GM12878 (cell line): Measurements from ENCODE around the gene PIERCE2. TPM values are rescaled to one million over a fixed set of nuclear protein-coding genes. Genes with fewer than 3 reads are reported as not detected.

Source experiments
- ATAC-seq: fragments of 200-7000 bp; cut with Tn5 transposase; 3 replicates; pipeline ENCODE4 v1.9.1; 2020; ENCODE audit warnings: mild to moderate bottlenecking, moderate library complexity
- Bru-seq: library from RNA; stranded (reverse); fragments of 400-500 nt; gene quantifications from one replicate; lab custom pipeline; 2021; lab: Mats Ljungman, UMichigan
- BruChase-seq, 2 experiments: library from RNA; stranded (reverse); fragments of 400-500 nt; gene quantifications; one replicate each; lab custom pipeline; 2021; lab: Mats Ljungman, UMichigan
- BruUV-seq: library from RNA; stranded (reverse); fragments of 400-500 nt; replicated peaks from 2 replicates; lab custom pipeline; 2021; lab: Mats Ljungman, UMichigan
- CTCF ChIA-PET: fragments of 300-600 bp; sonication (Branson Sonifier 250); formaldehyde crosslinking; extraction: SDS; loops from one replicate; lab custom pipeline; 2021; ENCODE audit warnings: inconsistent platforms; lab: Yijun Ruan, JAX
- POLR2A ChIA-PET: fragments of 350-600 bp; formaldehyde crosslinking; extraction: SDS; loops from one replicate; lab custom pipeline; 2021; ENCODE audit warnings: inconsistent platforms; lab: Charles Lee
- RAD21 ChIA-PET: fragments of 300-600 bp; sonication (Branson Sonifier 250); formaldehyde crosslinking; loops from one replicate; lab custom pipeline; 2023; ENCODE audit warnings: antibody characterized with exemption; ENCODE audit not compliant: unreplicated experiment; lab: Charles Lee
- SMC1A ChIA-PET: fragments of 300-600 bp; sonication (Branson Sonifier 250); formaldehyde crosslinking; loops from one replicate; lab custom pipeline; 2023; ENCODE audit not compliant: unreplicated experiment, uncharacterized antibody; lab: Charles Lee
- DNase-seq: peaks from one replicate; pipeline ENCODE4 v3.0.0-alpha.2; 2011; ENCODE audit warnings: low read depth, low spot score
- FAIRE-seq: peaks from 3 replicates; lab custom pipeline; 2011; peaks lifted over from hg19 to GRCh38; lab: Jason Lieb, UNC
- H2AFZ ChIP-seq: 2 replicates; pipeline ENCODE4 v1.6.0; 2011; ENCODE audit warnings: low read depth, low read length, control low read depth; ENCODE audit not compliant: control insufficient read depth
- H3K27ac ChIP-seq: 2 replicates; pipeline ENCODE4 v1.5.1; 2011; ENCODE audit warnings: control low read depth; ENCODE audit not compliant: control insufficient read depth, insufficient read depth
- H3K27me3 ChIP-seq, 2 experiments: replicated peaks in 1 of 2; 2 replicates each; pipeline versions ENCODE4 v1.6.0 to v1.6.1; 2011; ENCODE audit warnings: low read length in 1 of 2; ENCODE audit not compliant: control insufficient read depth in 2 of 2, insufficient read depth in 2 of 2
- H3K36me3 ChIP-seq, 2 experiments: 2 replicates each; pipeline ENCODE4 v1.5.1; 2011; ENCODE audit warnings: low read length in 1 of 2; ENCODE audit not compliant: control insufficient read depth in 2 of 2, insufficient read depth in 2 of 2
- H3K4me1 ChIP-seq: 2 replicates; pipeline ENCODE4 v1.6.1; 2011; ENCODE audit warnings: mild to moderate bottlenecking, low read length, moderate library complexity, mixed read lengths; ENCODE audit not compliant: control insufficient read depth, insufficient read depth
- H3K4me2 ChIP-seq: 2 replicates; pipeline ENCODE4 v1.6.0; 2011; ENCODE audit warnings: control low read depth; ENCODE audit not compliant: control insufficient read depth, insufficient read depth
- H3K4me3 ChIP-seq: fragments of 200-600 bp; sonication (generic); 2 replicates; pipeline ENCODE4 v1.5.1; 2016
- H3K79me2 ChIP-seq: 2 replicates; pipeline ENCODE4 v1.6.0; 2011; ENCODE audit warnings: low read length; ENCODE audit not compliant: control insufficient read depth, insufficient read depth
- H3K9ac ChIP-seq: 2 replicates; pipeline ENCODE4 v1.8.0; 2011; ENCODE audit warnings: low read length, control low read depth, mixed read lengths; ENCODE audit not compliant: control insufficient read depth, insufficient read depth
- H3K9me3 ChIP-seq: replicated peaks from 3 replicates; pipeline ENCODE4 v1.5.1; 2011; ENCODE audit warnings: mild to moderate bottlenecking, low read length; ENCODE audit not compliant: control insufficient read depth, insufficient read depth
- H4K20me1 ChIP-seq: 2 replicates; pipeline ENCODE4 v1.6.0; 2011; ENCODE audit not compliant: control insufficient read depth, insufficient read depth
- CEBPB ChIP-seq, 2 experiments: fragments of 150-350 bp in 1 of 2; IDR thresholded peaks; 2 replicates each; pipeline ENCODE4 v1.6.1; 2012 to 2014; ENCODE audit warnings: low read depth in 2 of 2, low read length in 2 of 2, borderline replicate concordance in 1 of 2, inconsistent platforms in 1 of 2
- CHD1 ChIP-seq: IDR thresholded peaks from 2 replicates; pipeline ENCODE4 v1.6.1; 2012; ENCODE audit warnings: low read depth, low read length, improper control_type of control experiment
- ESRRA ChIP-seq: IDR thresholded peaks from 2 replicates; pipeline ENCODE4 v1.6.1; 2012; ENCODE audit warnings: mild to moderate bottlenecking, low read length, improper control_type of control experiment
- HCFC1 ChIP-seq: fragments of 150-350 bp; IDR thresholded peaks from 2 replicates; pipeline ENCODE4 v1.6.1; 2014; ENCODE audit warnings: low read length
- MTA3 ChIP-seq: IDR thresholded peaks from 2 replicates; pipeline ENCODE4 v1.6.1; 2012; ENCODE audit warnings: low read length, inconsistent platforms, borderline replicate concordance
- PML ChIP-seq: IDR thresholded peaks from 2 replicates; pipeline ENCODE4 v1.6.1; 2012; ENCODE audit warnings: low read length, inconsistent platforms
- ZNF207 ChIP-seq: fragments of 450-650 bp; IDR thresholded peaks from 2 replicates; pipeline ENCODE4 v1.6.1; 2014; ENCODE audit warnings: antibody characterized with exemption, mild to moderate bottlenecking, borderline replicate concordance
- ZNF592 ChIP-seq: fragments of 450-650 bp; IDR thresholded peaks from 2 replicates; pipeline ENCODE4 v1.6.1; 2017; ENCODE audit warnings: mild to moderate bottlenecking, moderate library complexity
- WGBS: methylation state at CpG from one replicate; pipeline ENCODE4 v1.1.6; 2016; ENCODE audit warnings: low lambda C conversion rate; ENCODE audit not compliant: insufficient replicate concordance, insufficient coverage; ENCODE audit errors: missing lambda C conversion rate; 5-methylcytosine and 5-hydroxymethylcytosine counted together
- in situ Hi-C: fragments of 300-500 bp; cut with MboI; formaldehyde crosslinking; loops from 9 replicates; pipeline ENCODE4 v1.14.3; 2018; ENCODE audit warnings: mixed read lengths
- intact Hi-C: fragments of 100-400 bp; cut with micrococcal nuclease; formaldehyde crosslinking; loops from one replicate; pipeline ENCODE4 v1.14.2; 2022; ENCODE audit not compliant: unreplicated experiment
- long read RNA-seq, 2 experiments: library from polyadenylated mRNA; unstranded; transcript quantifications; one replicate each; pipeline ENCODE4 v2.0.0, GENCODE V29; 2019 to 2020
- polyA minus RNA-seq, 3 experiments: library from RNA; depleted of rRNA, polyadenylated mRNA; stranded (reverse); fragments of >200 nt; gene quantifications; 2 replicates each; pipeline ENCODE4 v1.2.3, GENCODE V29; 2011
- polyA plus RNA-seq, 11 experiments: library from polyadenylated mRNA; depleted of rRNA in 4 of 11; unstranded in 6 of 11; stranded (reverse) in 5 of 11; fragments of >200 nt; fragmentation: Nextera tagmentation in 4 of 11; fragmentation: Illumina TruSeq in 1 of 11; extraction: Ambion mirVana in 4 of 11; extraction: Trizol in 1 of 11; gene quantifications; 1 replicate in 1 of 11; 2 replicates in 10 of 11; pipeline versions ENCODE4 v1.2.1 to v1.2.3, GENCODE V29; 2011 to 2016; ENCODE audit warnings: inconsistent platforms in 2 of 11, missing spikeins in 2 of 11, low read depth in 1 of 11
- total RNA-seq, 4 experiments: library from RNA; depleted of rRNA in 3 of 4; stranded (reverse); fragments of >200 nt in 3 of 4; fragmentation: Illumina TruSeq in 1 of 4; extraction: Trizol in 1 of 4; gene quantifications; 2 replicates each; pipeline versions ENCODE4 v1.2.1 to v1.2.3, GENCODE V29; 2013 to 2021
- TF ChIP-seq, protein P1 (sequence below): fragments of 450-650 bp; IDR thresholded peaks from 2 replicates; pipeline ENCODE4 v1.6.1; 2016; ENCODE audit warnings: mild to moderate bottlenecking

PIERCE2 gene, protein sequence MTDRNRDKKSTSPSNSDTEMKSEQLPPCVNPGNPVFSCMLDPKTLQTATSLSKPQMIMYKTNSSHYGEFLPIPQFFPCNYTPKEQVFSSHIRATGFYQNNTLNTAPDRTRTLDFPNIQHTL
- not detected in 2 replicates for total RNA-seq (2013; cell fraction: nucleolus; rRNA removed)
- total RNA-seq (2014; rRNA removed) (0.33 and 0.45 TPM in 2 replicates), total RNA-seq (2014; rRNA removed; fragmentation: Illumina TruSeq; extraction: Trizol) (0.28 and 0.89 TPM in 2 replicates), total RNA-seq (2021) (0.48 TPM in 1 of 2 replicates, not detected in the other), polyA plus RNA-seq (2011; rRNA removed) (1.1 and 1.4 TPM in 2 replicates), polyA plus RNA-seq (2014; fragmentation: Illumina TruSeq; extraction: Trizol) (0.60 and 1.1 TPM in 2 replicates), polyA plus RNA-seq (2014; fragmentation: Nextera tagmentation; extraction: Ambion mirVana) (1 to 10 TPM in 1 of 2 experiments, under 1 TPM in 1; 0.93 to 1.3 TPM), polyA plus RNA-seq (2014; rRNA removed) (0.32 and 0.33 TPM in 2 replicates), polyA plus RNA-seq (2016; fragmentation: Nextera tagmentation; extraction: Ambion mirVana) (1 to 10 TPM in 1 of 2 experiments, under 1 TPM in 1; 0.40 to 1.3 TPM), polyA minus RNA-seq (2011; rRNA and poly(A)+ RNA removed) (0.59 TPM in 1 of 2 replicates, not detected in the other), Bru-seq, nascent RNA (percentile 16 among the genes with signal in this experiment), BruChase-seq, experiment 1, labeled RNA remaining after a 6-hour chase (percentile 20 among the genes with signal in this experiment), BruChase-seq, experiment 2, labeled RNA remaining after a 2-hour chase (percentile 20 among the genes with signal in this experiment)
- polyA plus RNA-seq (2011; ENCODE audit: low read depth) = not detected
- 0.67 and 0.74 TPM in 2 replicates for polyA plus RNA-seq (2011; cell fraction: cytosol; rRNA removed)
- polyA plus RNA-seq (2011; cell fraction: nucleus; rRNA removed) = 0.24 TPM in 1 of 2 replicates, not detected in the other
- polyA plus RNA-seq (2012) = 0.46 and 0.49 TPM in 2 replicates
- polyA minus RNA-seq (2011; cell fraction: cytosol; rRNA and poly(A)+ RNA removed) = not detected in 2 replicates
- polyA minus RNA-seq (2011; cell fraction: nucleus; rRNA and poly(A)+ RNA removed) = not detected in 2 replicates
- long read RNA-seq, experiment 1 = 0 reads
- long read RNA-seq, experiment 2, partial matches to known transcripts = 0 of 1 reads
- long read RNA-seq, experiment 2, other reads (novel, unspliced or antisense) = 0 of 1 reads

DNA sequence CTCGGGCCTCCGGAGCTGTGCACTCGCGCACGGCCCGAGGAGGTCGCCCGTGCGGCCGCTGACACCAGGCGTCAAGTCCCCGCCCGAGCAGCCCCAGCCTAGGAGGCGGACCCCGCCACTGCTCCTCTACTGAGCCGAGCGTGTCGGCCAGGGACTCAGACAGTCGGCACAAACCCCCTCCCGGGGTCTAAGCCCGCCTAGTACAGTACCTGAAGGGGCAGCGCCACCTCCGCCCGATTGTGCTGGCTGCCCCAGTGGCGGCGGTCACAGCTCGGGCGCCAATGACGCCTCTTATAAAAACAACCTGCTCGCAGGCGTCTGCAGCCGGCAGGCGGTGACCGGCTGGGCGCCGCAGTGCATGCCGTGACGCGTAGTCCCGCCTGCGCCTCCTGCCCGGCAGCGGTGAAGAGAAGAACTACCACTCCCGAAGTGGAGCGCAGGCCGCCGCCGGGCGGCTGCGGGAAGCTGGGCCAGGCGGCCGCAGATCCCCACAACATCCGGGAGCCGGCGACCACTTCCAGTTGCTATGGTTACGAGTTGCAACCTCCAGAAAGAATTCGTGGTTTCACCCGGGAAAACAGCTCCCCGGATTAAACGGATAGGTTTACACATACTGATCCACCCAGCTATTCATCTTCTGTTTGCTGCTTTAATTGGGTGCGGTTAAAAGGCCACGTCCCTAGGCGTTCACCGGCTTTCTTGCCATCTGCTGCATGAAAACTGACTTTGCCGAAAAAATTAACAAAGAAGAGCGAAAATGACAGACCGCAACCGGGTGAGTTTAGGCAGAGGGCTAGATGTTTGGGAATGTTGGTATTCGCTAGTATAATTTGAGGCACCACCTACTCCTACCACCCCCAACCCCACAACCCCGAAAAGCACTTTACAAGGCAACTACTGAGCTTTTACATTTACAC, at the start of gene PIERCE2, which contains the start of gene CCPG1:
TSS of gene PIERCE2 (plus strand) at position 484 of the 917 bp plus-strand sequence. CDS start at position 758, 274 bp downstream.
TSS of gene CCPG1 (minus strand) at position 348 of the 917 bp plus-strand sequence. CDS start 18,935 bp downstream, outside the sequence.
- Histone ChIP-seq H3K27ac (peak within 1 kb of the TSS; percentile 55), H3K9me3 (no peaks in the 10 kb centered on the region), H3K79me2 (peaks cover 9% of the 10 kb centered on the region), H4K20me1 (no peaks in the 10 kb centered on the region), H3K4me2 (peak within 1 kb of the TSS; percentile 82), H3K4me3 (peak within 1 kb of the TSS; percentile 78), H3K27me3 (no peaks in the 10 kb centered on the region), H3K4me1 (peaks cover 21% of the 10 kb centered on the region), H3K36me3 (no peaks in the 10 kb centered on the region), H3K9ac (peak within 1 kb of the TSS; percentile 40), H2AFZ (peak within 1 kb of the TSS; percentile 89)
- WGBS = 2% methylated on average over 67 of the region's 70 CpGs
- CTCF ChIA-PET = interaction anchor here (0.7 to 2.4 kb wide), 16 partner anchors 10 to 294 kb away, joined by 3 to 11 read pairs (median 4); partner anchors contain the start of genes PIGB and PIGBOS1
- RAD21 ChIA-PET = interaction anchor here (0.7 to 2.4 kb wide), 9 partner anchors 27 to 211 kb away, joined by 3 to 24 read pairs (median 5); partner anchors contain the start of genes PIGB, PIGBOS1 and RSL24D1
- SMC1A ChIA-PET = interaction anchor here (0.5 to 2.4 kb wide), 10 partner anchors 12 to 190 kb away, joined by 3 to 20 read pairs (median 4); partner anchors contain the start of genes PIGB and PIGBOS1
- POLR2A ChIA-PET = interaction anchor here (0.6 to 2.0 kb wide), 2 partner anchors 12 to 90 kb away, joined by 3 to 12 read pairs; partner anchors contain the start of genes PIGB and PIGBOS1
- peak; percentile 89 for FAIRE-seq
- peak; percentile 72 for DNase-seq
- ATAC-seq = peak; percentile 92
- in situ Hi-C loops (no loop called here), intact Hi-C loops (loop anchor here (2.0 to 10.0 kb wide), 3 partner anchors 89 to 213 kb away; partner anchors contain the start of genes PIGB, PIGBOS1 and RSL24D1)
- no TSS peak for BruUV-seq
- TF ChIP-seq ZNF207 = no peak
- TF ChIP-seq, protein P1, sequence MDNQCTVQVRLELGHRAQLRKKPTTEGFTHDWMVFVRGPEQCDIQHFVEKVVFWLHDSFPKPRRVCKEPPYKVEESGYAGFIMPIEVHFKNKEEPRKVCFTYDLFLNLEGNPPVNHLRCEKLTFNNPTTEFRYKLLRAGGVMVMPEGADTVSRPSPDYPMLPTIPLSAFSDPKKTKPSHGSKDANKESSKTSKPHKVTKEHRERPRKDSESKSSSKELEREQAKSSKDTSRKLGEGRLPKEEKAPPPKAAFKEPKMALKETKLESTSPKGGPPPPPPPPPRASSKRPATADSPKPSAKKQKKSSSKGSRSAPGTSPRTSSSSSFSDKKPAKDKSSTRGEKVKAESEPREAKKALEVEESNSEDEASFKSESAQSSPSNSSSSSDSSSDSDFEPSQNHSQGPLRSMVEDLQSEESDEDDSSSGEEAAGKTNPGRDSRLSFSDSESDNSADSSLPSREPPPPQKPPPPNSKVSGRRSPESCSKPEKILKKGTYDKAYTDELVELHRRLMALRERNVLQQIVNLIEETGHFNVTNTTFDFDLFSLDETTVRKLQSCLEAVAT = 0 out of 2 replicates have a peak, but pooled peaks have one; percentile 55
- no peak for TF ChIP-seq ESRRA
- no peak for TF ChIP-seq PML
- TF ChIP-seq MTA3 = no peak
- no peak for TF ChIP-seq ZNF592
- no peak for TF ChIP-seq CHD1
- peak; percentile 89 for TF ChIP-seq HCFC1
- no peak for TF ChIP-seq CEBPB (IDR thresholded peaks at IDR 0.05; ENCODE audit: borderline replicate concordance in 1 of 2, low read depth in 2 of 2, low read length in 2 of 2)
